Retinal pigment epithelial cell (primary cell): Measurements from ENCODE around the gene LRRC75A.

ENCODE experiments used
- DNase-seq: peaks from one replicate; pipeline ENCODE4 v3.0.0-alpha.2; 2010; ENCODE audit warnings: low read depth
- H3K4me3 ChIP-seq: 2 replicates; pipeline ENCODE4 v1.5.1; 2011; ENCODE audit warnings: mild to moderate bottlenecking, low read length, control low read depth, moderate library complexity
- TF ChIP-seq, protein P1 (sequence below): conservative IDR thresholded peaks from 2 replicates; pipeline ENCODE4 v1.5.1; 2011; ENCODE audit warnings: low read depth, low read length, control low read depth, inconsistent platforms

The LRRC75A gene

GRCh38 chr17:16466407-16466806 lies 25.6 kb downstream of the LRRC75A start:
- DNase-seq: no peak
- TF ChIP-seq, protein P1, sequence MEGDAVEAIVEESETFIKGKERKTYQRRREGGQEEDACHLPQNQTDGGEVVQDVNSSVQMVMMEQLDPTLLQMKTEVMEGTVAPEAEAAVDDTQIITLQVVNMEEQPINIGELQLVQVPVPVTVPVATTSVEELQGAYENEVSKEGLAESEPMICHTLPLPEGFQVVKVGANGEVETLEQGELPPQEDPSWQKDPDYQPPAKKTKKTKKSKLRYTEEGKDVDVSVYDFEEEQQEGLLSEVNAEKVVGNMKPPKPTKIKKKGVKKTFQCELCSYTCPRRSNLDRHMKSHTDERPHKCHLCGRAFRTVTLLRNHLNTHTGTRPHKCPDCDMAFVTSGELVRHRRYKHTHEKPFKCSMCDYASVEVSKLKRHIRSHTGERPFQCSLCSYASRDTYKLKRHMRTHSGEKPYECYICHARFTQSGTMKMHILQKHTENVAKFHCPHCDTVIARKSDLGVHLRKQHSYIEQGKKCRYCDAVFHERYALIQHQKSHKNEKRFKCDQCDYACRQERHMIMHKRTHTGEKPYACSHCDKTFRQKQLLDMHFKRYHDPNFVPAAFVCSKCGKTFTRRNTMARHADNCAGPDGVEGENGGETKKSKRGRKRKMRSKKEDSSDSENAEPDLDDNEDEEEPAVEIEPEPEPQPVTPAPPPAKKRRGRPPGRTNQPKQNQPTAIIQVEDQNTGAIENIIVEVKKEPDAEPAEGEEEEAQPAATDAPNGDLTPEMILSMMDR: no peak

DNA sequence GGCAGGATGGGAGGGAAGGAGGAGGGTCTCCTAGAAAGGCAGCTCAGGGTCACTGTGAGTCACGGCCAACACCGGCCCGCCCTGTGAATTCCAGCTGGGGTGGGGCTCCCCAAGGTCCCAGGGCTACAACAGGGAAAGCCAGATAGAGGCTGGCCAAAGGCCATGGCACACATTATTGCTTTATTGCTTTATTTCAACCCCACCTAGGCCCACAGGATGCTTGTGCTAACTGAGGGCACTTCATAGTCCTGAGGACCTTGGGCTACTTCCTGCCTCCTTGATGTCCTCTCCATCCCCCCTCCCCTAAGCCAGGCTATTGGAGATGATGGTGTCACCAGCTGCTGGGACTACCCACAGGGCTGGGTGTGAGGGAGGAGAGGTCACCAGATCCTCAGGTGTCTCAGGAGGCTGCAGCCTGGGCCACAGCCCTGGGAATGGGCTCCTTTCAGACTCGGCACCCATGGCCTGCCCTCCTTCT lies 26.1 kb downstream of the LRRC75A start:
- TF ChIP-seq, protein P1: no peak
- no peak overlapping the region for H3K4me3 ChIP-seq
- no peak for DNase-seq

More at GRCh38 chr17:16466407-16466806, 25.6 kb downstream of the LRRC75A start:
- no peak overlapping the region for H3K4me3 ChIP-seq

- no peak overlapping the region for H3K4me3 ChIP-seq
- no peak for DNase-seq
- TF ChIP-seq, protein P1: no peak
These were observed 27.0 kb downstream of the LRRC75A start for GRCh38 chr17:16465052-16465312.

DNA sequence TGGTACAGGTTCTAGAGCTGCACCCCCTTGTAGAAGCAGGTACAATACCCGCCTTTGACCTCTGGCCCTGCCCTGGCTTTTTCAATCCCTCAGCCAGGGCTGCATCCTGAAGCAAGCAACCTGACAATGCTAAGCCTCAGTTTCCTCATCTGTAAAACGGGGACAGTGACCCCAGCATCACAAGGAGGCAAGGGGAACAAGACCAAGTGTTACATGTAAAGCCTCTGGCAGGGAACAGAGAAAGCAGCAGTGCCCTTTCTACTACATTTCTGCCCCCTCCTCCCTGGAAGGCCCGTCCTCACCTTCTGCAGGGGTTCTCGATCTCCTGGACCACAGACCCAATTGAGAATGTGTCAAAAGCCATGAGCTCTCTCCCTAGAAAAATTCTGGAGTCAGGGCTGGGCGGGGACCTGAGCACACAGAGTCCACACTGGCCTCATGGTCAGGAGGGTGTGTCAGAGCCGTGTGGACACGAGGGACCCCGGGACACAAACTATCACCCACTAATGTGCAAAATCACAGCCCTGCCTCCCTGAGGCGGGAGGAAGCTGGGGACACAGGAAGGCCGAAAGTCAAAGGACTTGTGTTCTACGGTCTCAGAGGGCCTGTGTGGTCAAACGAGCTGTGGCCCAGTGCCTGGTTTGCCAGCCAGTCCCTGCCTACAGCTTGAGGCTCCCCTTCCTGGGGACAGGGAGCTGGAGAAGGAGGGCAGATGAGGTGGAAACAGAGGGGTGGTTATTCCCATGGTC lies 27.5 kb downstream of the LRRC75A start:
- DNase-seq: no peak
- TF ChIP-seq, protein P1: no peak
- no peak overlapping the region for H3K4me3 ChIP-seq

DNA sequence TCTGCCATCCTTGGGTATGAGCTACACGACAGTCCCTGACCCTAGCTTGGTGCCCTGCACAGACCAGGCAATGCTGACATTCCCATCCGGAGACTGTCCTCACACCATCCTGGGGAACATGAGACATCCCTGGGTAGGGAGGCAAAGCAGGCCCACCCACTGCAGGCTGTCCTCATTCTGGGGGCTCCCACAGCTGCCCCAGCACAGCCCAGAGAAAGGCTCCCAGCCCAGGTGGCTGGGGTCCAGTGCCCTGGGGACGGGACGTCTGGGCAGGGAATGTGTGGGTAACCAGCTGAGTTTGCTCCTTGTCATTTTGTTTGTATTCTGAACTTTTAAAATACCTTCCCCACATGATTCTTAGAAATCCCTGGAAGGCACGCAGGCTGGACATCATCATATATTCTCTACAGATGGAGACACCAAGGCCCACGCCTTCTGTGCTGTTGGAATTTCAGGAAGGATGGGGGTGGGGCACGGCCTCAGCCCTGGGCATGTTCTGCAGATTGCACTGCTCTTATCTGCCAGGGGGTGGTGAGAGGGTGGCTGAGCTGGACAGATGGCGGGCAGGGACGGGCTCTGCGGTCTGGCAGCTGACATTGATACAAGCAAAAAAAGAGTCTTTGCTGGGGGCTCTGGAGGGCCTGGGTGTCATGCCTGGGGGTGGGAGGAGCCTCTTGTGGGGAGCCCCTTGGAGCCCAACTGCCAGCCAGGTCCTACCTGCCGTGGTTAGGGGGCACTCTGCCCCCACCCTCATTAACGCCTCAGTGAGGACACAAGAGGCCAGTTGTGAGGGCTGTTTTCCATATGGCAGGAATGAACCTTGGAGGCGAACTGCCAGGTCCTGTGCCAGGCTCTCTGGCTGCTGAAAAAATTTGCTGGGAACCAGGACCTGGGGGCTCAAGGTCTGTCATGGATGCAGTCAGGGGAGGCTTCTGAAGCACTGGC lies 28.4 kb downstream of the LRRC75A start:
- no peak overlapping the region for H3K4me3 ChIP-seq
- TF ChIP-seq, protein P1: peak; percentile 66
- no peak for DNase-seq

DNA sequence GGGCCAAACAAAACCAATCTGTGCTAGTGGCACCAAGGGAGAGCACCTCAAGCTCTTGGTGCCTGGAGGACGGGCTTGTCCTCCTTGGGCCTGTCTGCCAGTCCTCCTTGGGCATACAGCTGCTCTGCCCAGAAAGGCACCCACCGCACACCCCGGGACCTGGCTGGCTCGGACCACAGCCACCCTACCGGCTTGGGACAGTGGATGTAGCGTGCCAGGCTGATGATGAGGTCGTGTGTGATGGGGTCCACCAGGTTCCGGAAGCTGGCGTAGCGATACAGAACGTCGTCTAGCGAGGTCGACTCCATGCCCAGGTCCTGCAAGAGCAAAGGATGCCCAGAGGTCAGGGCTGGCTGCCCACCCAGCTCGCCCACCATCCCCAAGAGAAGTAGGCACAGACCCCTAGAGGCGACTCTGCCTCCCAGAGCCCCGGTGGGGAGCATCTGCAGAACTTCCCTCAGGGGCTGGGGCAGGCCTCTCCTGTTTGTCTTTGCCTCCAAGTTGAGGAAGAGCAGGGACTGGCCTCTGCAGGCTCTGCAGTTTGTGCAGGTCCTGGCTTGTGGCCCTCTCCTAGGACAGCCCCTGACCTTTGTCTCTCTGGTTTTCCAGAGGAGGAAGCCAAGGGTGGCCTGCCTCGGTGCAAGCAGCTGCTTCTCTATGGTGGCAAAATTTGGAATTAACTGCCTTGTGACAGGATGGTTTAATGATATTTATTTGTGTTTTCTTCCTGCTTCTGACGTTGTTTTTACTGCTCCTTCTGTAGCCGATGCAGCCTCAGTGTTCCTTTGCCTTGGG lies 29.7 kb downstream of the LRRC75A start:
- DNase-seq: no peak

More for the DNA sequence above, 29.7 kb downstream of the LRRC75A start:
- TF ChIP-seq, protein P1: no peak
- no peak overlapping the region for H3K4me3 ChIP-seq
